Mucosa of descending colon (tissue), 3 donors: ENCODE measurements around the gene THAP7. TPM values are rescaled to one million over a fixed set of nuclear protein-coding genes. Genes with fewer than 3 reads are reported as not detected.

ENCODE experiments used
- ATAC-seq: fragments of 200-7000 bp; cut with Tn5 transposase; one replicate; pipeline ENCODE4 v1.9.1; 2020; ENCODE audit warnings: mild to moderate bottlenecking, moderate library complexity
- DNase-seq, 3 donors: peaks; one replicate each; pipeline ENCODE4 v3.0.0-alpha.2; 2020
- H3K36me3 ChIP-seq: fragments of 200-600 bp; one replicate; pipeline ENCODE4 v1.8.0; 2021; ENCODE audit warnings: low read depth, mild to moderate bottlenecking
- H3K4me1 ChIP-seq: fragments of 200-600 bp; one replicate; pipeline ENCODE4 v1.8.0; 2021; ENCODE audit warnings: low read depth, mild to moderate bottlenecking
- H3K4me3 ChIP-seq: fragments of 200-600 bp; one replicate; pipeline ENCODE4 v1.8.0; 2021; ENCODE audit warnings: mild to moderate bottlenecking
- H3K9me3 ChIP-seq: fragments of 200-600 bp; one replicate; pipeline ENCODE4 v1.8.0; 2021; ENCODE audit warnings: mild to moderate bottlenecking
- intact Hi-C, 2 donors: fragments of 100-400 bp; cut with DNase I in 1 of 2; cut with micrococcal nuclease in 1 of 2; formaldehyde crosslinking; loops; one replicate each; pipeline versions ENCODE4 v1.11.0 to v1.11.1; 2022; cut with DNase I, micrococcal nuclease
- total RNA-seq, 3 donors: library from RNA; stranded (reverse); fragmentation: NEBNext Ultra II Directional in 2 of 3; extraction: Animal tissue kit (Norgen Biotek cat#: 25700) in 2 of 3; gene quantifications; one replicate each; pipeline versions ENCODE4 v1.2.1 to v1.2.4, GENCODE V29; 2021 to 2023
- TF ChIP-seq, protein P1 (sequence below): fragments of 200-600 bp; IDR thresholded peaks from one replicate; pipeline ENCODE4 v1.8.0; 2022; ENCODE audit warnings: antibody characterized with exemption, mild to moderate bottlenecking
- donor health status: DM: no; HTN: no; CAD: no; lungs with moderate emphysema.
- donor health status: DM: no; HTN: no; CAD: no.
- donor health status: DM: no; HTN: yes; CAD: no.

THAP7 gene
- total RNA-seq, 3 donors from 2014 or later = 16.8 to 27.8 (median 19.8) TPM

DNA sequence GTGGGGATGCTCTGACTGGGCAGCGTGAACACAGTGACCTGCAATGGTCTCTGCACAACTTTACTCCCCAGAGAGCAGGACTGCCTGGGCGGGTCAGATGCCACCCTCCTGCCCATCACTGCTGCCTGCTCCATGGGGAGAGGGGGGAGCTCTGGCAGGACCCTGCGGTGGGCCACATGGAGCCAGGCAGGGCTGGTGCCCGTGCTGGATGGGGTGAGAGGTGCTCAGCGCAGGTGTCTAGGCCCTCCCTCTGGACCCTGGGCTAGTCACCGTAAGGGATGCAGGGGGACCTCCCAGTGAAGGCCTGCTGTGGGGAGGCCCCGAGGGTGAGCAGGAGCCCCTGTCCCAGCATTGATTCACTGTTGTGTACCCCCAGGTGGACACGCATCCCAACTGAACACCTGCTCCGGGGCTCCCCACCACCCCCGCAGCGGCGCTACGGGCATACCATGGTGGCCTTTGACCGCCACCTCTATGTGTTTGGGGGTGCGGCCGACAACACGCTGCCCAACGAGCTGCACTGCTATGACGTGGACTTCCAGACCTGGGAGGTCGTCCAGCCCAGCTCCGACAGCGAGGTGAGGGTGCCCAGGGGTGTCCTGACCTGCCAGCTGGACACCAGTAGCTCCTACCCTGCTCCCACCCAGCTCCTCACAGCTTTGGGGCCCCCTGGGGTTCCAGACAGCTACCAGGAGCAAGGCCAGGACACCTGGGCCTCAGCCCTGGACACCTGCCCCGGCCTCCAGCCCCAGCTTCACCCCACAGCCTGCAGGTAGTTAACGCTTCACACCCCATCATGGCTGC, 10.5 kb downstream of the THAP7 start:
- ATAC-seq (no peak), DNase-seq (no peak)
- H3K9me3 ChIP-seq = no peaks in the 10 kb centered on the region
- TF ChIP-seq, protein P1, sequence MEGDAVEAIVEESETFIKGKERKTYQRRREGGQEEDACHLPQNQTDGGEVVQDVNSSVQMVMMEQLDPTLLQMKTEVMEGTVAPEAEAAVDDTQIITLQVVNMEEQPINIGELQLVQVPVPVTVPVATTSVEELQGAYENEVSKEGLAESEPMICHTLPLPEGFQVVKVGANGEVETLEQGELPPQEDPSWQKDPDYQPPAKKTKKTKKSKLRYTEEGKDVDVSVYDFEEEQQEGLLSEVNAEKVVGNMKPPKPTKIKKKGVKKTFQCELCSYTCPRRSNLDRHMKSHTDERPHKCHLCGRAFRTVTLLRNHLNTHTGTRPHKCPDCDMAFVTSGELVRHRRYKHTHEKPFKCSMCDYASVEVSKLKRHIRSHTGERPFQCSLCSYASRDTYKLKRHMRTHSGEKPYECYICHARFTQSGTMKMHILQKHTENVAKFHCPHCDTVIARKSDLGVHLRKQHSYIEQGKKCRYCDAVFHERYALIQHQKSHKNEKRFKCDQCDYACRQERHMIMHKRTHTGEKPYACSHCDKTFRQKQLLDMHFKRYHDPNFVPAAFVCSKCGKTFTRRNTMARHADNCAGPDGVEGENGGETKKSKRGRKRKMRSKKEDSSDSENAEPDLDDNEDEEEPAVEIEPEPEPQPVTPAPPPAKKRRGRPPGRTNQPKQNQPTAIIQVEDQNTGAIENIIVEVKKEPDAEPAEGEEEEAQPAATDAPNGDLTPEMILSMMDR = no peak
- peaks cover 3% of the 10 kb centered on the region for H3K36me3 ChIP-seq
- no peak overlapping the region for H3K4me3 ChIP-seq
- H3K4me1 ChIP-seq = no peaks in the 10 kb centered on the region
- intact Hi-C loops = no loop called here

DNA sequence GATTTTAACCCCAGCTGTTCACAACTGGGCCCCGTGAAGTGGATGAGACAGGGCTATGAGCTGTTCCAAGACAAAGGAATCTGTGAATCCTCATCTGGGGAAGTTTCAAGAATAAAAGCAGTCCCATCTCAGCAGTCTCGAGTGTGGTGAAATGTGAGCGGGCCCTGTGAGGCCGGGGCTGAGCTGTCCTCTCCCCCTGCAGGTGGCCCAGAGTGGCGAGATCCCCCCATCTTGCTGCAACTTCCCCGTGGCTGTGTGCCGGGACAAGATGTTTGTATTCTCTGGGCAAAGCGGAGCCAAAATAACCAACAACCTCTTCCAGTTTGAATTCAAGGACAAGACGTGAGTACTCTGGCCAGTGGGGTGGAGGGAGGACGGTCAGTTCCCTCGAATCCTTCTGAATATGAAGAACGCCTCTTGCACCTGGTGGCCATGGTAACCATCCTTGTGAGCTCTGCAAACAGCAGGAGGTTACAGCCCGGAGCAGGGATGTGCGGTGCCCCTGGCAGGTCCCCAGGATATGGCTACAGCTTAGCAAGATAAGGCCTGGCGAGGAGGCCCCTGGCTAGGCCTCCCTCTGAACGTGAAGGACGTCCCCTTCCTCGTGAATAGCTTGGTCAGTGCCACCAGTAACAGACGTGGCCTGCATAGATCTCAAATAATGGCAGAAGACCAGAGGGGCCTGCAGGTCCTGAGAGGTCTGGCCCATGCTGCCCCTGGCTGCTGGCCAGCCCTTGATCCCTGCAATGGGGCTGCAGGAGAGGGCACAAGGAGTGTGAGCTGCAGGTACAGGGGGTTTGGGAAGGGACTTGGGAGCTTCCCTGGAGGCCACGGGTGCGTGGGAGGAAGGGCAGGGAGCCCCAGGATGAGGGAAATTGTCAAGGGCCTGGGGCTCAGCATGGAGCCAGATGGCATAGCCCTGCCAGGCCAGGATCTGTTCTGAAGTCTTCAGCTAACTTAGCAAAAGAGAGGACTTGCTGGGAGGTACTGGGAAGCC, 11.4 kb downstream of the THAP7 start:
- H3K36me3 ChIP-seq = peaks cover 5% of the 10 kb centered on the region
- H3K9me3 ChIP-seq = no peaks in the 10 kb centered on the region
- no peak for DNase-seq
- TF ChIP-seq, protein P1 = no peak
- no peak for ATAC-seq
- H3K4me3 ChIP-seq = no peak overlapping the region
- intact Hi-C loops = no loop called here
- H3K4me1 ChIP-seq = no peaks in the 10 kb centered on the region

DNA sequence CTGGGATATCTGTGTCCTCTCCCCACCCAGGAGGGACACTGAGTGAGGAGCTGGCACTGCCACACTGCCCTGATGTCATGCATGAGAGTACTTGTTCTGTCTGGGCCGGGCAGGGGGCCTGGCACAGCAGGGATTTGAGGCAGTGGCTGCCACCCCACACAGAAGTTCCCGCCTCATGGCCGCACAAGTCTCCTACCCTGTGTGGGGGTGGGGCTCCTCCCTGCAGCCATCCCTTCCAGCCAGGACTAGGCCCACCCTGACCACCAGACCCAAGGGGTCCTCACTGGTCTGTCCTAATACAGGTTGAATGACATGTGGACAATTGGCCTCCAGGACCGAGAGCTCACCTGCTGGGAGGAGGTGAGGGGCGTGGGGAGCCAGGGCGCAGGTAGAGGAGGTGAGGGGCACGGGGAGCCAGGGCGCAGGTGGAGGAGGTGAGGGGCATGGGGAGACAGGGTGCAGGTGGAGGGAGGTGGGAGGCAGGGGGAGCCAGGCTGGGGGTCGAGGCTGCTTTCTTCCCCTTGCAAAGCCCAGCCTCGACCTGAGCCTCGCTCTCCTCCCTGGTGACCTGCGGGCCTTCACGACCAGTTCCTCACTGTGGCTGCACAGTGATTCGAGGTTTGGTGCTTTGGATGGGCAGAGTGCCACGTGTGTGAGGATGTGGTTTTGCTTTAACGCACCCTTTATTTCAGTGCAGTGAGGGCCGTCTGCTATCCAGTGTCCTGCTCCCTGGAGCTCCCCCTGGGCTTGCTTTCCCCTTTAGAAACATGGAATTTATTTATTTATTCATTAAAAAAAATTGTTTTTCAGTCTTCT, 12.4 kb downstream of the THAP7 start:
- intact Hi-C loops = loop anchor here in 1 of 2 donors (10.0 kb wide), 1 partner anchor 75 kb away; the partner anchor contains the start of gene CRKL
- H3K36me3 ChIP-seq = peaks cover 5% of the 10 kb centered on the region
- TF ChIP-seq, protein P1 = no peak
- H3K4me3 ChIP-seq = no peak overlapping the region
- DNase-seq (no peak), ATAC-seq (no peak)
- H3K9me3 ChIP-seq = no peaks in the 10 kb centered on the region
- H3K4me1 ChIP-seq = no peaks in the 10 kb centered on the region

DNA sequence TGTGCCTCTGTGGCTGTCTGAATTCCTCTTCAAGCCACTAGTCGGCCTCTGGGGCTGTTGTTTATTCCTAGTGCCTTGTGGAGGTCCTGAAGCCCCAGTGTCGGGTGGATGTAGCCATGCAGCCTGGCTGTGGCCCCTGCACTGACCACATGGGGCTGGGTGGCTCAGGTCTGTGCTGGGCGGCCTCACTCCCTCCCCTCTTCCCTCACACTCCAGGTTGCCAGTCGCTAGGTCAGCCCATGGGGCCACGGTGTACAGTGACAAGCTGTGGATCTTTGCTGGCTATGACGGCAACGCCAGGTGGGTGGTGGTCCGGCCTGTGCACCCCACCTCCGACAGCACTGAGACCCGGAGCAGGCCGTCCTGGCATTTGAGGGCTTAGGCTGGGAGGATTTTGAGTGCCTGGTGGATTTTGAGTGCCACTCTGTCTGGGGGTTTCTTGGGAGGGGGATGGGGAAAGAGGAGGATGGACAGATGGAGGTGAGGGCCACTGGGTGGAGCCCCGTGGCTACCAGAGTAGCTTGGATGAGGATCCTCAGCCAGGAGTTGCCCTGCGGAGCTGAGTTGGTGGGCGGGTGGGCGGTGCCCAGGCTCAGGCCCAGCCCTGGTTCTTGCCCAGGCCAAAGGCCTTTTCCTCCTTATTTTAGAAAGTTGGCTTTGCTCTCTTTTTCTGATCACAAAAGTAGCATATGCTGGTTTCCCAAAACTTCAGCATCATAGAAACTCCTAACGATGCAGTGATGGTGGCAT, 13.2 kb downstream of the THAP7 start:
- no peak for ATAC-seq
- H3K36me3 ChIP-seq = peaks cover 5% of the 10 kb centered on the region
- no peak for DNase-seq
- no peak overlapping the region for H3K4me3 ChIP-seq
- no peaks in the 10 kb centered on the region for H3K9me3 ChIP-seq
- intact Hi-C loops = loop anchor here in 1 of 2 donors (10.0 kb wide), 1 partner anchor 74 kb away; the partner anchor contains the start of gene CRKL
- TF ChIP-seq, protein P1 = no peak
- no peaks in the 10 kb centered on the region for H3K4me1 ChIP-seq
